Activated CD8-positive, alpha-beta T cell treated with anti-CD3 and anti-CD28 coated beads for 36 hours (primary cell): ENCODE measurements around the gene SMIM45.

ENCODE experiments used
- ATAC-seq: fragments of 200-7000 bp; cut with Tn5 transposase; one replicate; pipeline ENCODE4 v1.10.0; 2021; ENCODE audit warnings: mild to moderate bottlenecking, moderate library complexity
- CTCF ChIA-PET: fragments of 350-600 bp; sonication (Branson Sonifier 250); formaldehyde crosslinking; loops from one replicate; lab custom pipeline; 2021; ENCODE audit warnings: antibody characterized with exemption; lab: Charles Lee
- POLR2A ChIA-PET: fragments of 350-600 bp; sonication (Branson Sonifier 250); formaldehyde crosslinking; loops from one replicate; lab custom pipeline; 2021; ENCODE audit warnings: antibody characterized with exemption; lab: Charles Lee
- DNase-seq: peaks from one replicate; pipeline ENCODE4 v3.0.0-alpha.2; 2020
- H3K27ac Mint-ChIP-seq: one replicate; pipeline ENCODE4 v1.8.0; 2021; ENCODE audit warnings: mild to moderate bottlenecking, mixed read lengths
- H3K27me3 Mint-ChIP-seq: one replicate; pipeline ENCODE4 v1.8.0; 2021; ENCODE audit warnings: mixed read lengths
- H3K36me3 Mint-ChIP-seq: one replicate; pipeline ENCODE4 v1.8.0; 2021; ENCODE audit warnings: low read depth, mixed read lengths
- H3K4me1 Mint-ChIP-seq: one replicate; pipeline ENCODE4 v1.8.0; 2021; ENCODE audit warnings: low read depth, mixed read lengths
- H3K4me3 Mint-ChIP-seq: one replicate; pipeline ENCODE4 v1.8.0; 2021; ENCODE audit warnings: mild to moderate bottlenecking, moderate library complexity, mixed read lengths
- H3K9me3 Mint-ChIP-seq: one replicate; pipeline ENCODE4 v1.8.0; 2021; ENCODE audit warnings: mixed read lengths
- intact Hi-C: fragments of 100-400 bp; cut with micrococcal nuclease; formaldehyde crosslinking; loops from one replicate; pipeline ENCODE4 v1.10.0; 2022
- TF ChIP-seq, protein P1 (sequence below): fragments of 200-600 bp; IDR thresholded peaks from one replicate; pipeline ENCODE4 v1.8.0; 2022; ENCODE audit warnings: antibody characterized with exemption, mild to moderate bottlenecking

The SMIM45 gene

DNA sequence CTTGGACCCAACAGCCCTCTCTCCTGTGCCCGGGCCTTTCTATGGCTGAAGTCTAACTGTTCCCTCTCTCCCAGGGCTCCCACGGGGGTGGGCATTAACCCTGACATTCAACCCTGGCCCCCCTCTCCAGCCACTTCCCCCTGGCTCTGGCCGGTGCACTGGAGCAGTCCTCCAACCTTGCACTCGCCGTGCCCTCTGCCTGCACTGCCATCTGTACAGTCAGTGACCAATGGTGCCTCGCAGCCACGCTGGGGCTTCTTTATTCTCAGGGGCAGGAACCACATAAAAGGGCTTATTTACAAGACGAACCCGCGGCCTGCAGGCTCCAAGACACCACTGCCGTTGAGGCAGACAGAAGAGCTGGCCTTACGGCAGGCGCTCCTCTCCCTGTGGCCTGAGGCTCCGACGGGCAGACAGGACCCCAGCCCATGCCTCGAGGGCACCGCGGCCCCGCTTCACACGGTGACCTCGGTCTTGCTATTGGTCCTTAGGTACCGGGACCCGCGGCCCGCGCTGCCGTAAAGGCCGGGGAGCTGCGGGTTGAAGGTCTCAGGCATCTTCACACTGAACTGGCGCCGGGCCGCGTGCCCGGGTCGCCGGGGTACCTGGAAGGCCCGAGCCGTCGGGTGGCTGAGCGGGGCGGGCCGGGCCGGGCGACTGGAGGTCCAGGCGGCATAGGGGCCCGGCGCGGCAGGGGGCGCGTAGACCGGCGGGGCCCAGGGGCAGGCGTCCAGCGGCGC, 42.5 kb upstream of the SMIM45 start:
- Mint-ChIP-seq H3K36me3 (peaks cover 2% of the 10 kb centered on the region), H3K27ac (no peak overlapping the region), H3K4me3 (peak overlapping the region; percentile 14), H3K9me3 (no peaks in the 10 kb centered on the region), H3K4me1 (peaks cover 33% of the 10 kb centered on the region), H3K27me3 (peaks cover 29% of the 10 kb centered on the region)
- DNase-seq (no peak), ATAC-seq (no peak)
- TF ChIP-seq, protein P1, sequence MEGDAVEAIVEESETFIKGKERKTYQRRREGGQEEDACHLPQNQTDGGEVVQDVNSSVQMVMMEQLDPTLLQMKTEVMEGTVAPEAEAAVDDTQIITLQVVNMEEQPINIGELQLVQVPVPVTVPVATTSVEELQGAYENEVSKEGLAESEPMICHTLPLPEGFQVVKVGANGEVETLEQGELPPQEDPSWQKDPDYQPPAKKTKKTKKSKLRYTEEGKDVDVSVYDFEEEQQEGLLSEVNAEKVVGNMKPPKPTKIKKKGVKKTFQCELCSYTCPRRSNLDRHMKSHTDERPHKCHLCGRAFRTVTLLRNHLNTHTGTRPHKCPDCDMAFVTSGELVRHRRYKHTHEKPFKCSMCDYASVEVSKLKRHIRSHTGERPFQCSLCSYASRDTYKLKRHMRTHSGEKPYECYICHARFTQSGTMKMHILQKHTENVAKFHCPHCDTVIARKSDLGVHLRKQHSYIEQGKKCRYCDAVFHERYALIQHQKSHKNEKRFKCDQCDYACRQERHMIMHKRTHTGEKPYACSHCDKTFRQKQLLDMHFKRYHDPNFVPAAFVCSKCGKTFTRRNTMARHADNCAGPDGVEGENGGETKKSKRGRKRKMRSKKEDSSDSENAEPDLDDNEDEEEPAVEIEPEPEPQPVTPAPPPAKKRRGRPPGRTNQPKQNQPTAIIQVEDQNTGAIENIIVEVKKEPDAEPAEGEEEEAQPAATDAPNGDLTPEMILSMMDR = no peak
- intact Hi-C loops = no loop called here
- ChIA-PET CTCF (interaction anchor here (1.5 kb wide), 1 partner anchor 20 kb away, joined by 3 read pairs; no protein-coding TSS in a partner anchor), POLR2A (interaction anchor here (0.6 to 2.4 kb wide), 5 partner anchors 9 to 37 kb away, joined by 3 to 12 read pairs (median 5); partner anchors contain the start of gene CENPM)

DNA sequence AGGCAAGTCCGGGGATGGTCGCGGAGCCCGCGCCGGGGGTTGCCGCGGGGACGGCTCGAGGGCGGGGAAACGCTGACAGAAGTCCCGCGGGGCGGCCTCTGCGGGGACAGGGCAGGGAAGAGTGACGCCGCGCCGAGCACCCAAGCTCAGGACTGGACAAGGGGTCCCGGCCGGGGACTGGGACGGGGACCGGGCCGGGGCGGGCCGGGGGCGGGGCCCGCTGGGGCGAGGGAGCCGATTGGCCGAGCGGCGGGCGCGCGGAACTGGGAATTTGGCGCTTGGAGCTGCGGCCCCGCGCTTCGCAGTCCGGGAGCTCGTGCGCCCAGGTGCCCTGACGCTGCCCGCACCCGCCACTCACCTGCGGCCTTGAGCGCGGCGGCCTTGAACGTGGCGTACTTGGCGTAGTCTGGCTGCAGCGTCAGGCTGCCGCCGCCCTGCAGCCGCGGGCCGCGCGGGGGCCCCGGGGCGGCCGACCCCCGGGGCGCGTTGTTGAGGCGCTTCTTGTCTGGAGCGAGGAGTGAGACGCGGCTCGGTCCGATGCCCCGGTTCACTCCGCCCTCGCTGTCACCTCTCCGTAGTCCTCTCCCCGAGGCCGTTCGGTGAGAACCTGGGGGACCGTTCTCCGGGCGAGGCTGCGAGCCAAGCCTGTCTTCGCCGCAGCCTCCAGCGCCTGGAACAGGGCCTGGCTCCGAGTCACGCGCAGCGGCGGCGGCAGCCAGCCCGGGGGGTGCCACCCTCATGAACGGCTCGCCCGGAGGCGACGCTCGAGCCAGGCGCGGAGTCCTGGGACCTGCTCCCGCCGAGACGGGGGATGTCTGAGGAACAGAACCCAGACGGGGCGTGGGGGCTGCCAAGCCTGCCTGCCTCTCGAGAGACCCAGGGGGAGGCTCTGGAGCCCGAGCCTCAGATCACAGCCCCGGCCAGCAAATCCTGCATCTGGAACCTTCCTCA, 41.6 kb upstream of the SMIM45 start:
- DNase-seq (peak; percentile 44), ATAC-seq (peak; percentile 34)
- TF ChIP-seq, protein P1 = no peak
- H3K4me1 Mint-ChIP-seq = peaks cover 33% of the 10 kb centered on the region
- peaks cover 32% of the 10 kb centered on the region for H3K27me3 Mint-ChIP-seq
- ChIA-PET CTCF (interaction anchor here (1.2 to 2.3 kb wide), 3 partner anchors 16 to 213 kb away, joined by 3 to 8 read pairs (median 7); no protein-coding TSS in a partner anchor), POLR2A (interaction anchor here (0.6 to 2.4 kb wide), 6 partner anchors 8 to 72 kb away, joined by 3 to 12 read pairs (median 4); partner anchors contain the start of gene CENPM)
- H3K9me3 Mint-ChIP-seq = no peaks in the 10 kb centered on the region
- peaks cover 2% of the 10 kb centered on the region for H3K36me3 Mint-ChIP-seq
- intact Hi-C loops = no loop called here
- no peak overlapping the region for H3K27ac Mint-ChIP-seq
- H3K4me3 Mint-ChIP-seq = no peak overlapping the region

DNA sequence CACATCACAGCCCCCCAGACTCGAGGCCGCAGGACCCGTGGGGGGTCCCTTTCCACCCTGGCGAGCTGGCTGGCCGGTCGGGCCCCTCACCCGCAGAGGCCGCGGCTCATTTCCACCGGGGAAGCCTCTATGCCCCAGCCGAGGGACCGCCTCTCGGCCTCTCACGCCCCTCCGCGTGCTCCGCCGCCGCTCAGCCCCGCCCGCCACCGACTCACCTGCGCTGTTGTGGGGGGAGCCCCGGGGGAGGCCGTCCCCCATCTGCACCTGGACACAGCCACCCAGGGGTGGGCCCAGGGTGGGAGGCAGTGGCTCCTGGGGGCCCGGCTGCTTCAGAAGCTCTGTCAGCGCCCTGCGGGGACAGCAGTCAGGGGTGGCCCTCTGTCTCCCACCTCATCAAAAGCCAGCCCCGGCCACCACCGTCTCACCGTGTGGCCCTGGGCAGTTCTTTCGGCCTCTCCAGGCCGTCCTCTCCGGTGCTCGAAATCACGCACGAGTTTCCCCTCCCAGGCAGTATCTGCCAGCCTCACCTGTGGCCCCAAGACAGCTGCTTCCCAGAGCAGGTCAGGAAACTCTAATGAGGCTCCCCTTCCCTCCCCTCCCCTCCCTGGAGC, 40.8 kb upstream of the SMIM45 start:
- intact Hi-C loops = no loop called here
- H3K9me3 Mint-ChIP-seq = no peaks in the 10 kb centered on the region
- peaks cover 2% of the 10 kb centered on the region for H3K36me3 Mint-ChIP-seq
- TF ChIP-seq, protein P1 = no peak
- DNase-seq = no peak
- CTCF ChIA-PET = interaction anchor here (1.2 to 2.3 kb wide), 3 partner anchors 15 to 214 kb away, joined by 3 to 8 read pairs (median 7); no protein-coding TSS in a partner anchor
- H3K27ac Mint-ChIP-seq = no peak overlapping the region
- POLR2A ChIA-PET = interaction anchor here (0.9 to 1.8 kb wide), 5 partner anchors 11 to 73 kb away, joined by 3 to 5 read pairs (median 3); partner anchors contain the start of gene CENPM
- peak; percentile 17 for ATAC-seq
- no peak overlapping the region for H3K4me3 Mint-ChIP-seq
- H3K27me3 Mint-ChIP-seq = peaks cover 39% of the 10 kb centered on the region
- peaks cover 33% of the 10 kb centered on the region for H3K4me1 Mint-ChIP-seq

DNA sequence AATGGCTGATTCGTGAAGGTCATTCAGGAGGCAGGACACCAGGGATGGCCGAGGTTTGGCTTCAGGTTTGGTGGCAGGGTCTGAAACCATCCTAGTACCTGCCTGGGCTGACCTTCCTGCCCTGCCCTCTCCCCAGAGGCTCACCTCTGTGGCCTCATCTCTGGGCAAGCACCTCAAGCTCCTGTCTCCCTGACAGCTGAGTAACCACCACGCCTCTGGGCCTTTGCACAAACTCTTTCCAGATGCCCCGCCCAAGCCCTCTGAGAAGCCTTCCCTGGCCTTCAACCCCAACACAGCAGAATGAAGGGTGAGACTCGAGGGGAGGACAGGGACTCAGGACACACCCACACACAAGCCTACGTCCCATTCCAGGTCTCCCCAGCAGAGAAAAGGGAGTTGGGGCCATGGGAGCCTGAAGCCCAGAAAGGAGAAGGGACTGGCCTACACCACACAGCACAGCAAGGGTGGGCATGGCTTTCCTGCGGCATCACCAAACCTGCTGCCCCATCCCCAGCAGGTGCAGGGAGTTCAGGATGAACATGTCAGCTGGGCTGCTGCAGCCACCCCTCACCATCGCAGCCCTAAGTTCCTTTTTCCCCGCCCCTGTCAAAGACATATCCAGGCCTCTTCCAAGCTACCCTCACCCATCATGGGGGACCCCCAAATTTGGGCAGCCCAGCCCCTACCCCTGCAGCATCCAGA, 39.5 kb upstream of the SMIM45 start:
- Mint-ChIP-seq H3K4me3 (no peak overlapping the region), H3K36me3 (no peaks in the 10 kb centered on the region), H3K27me3 (peaks cover 50% of the 10 kb centered on the region), H3K9me3 (no peaks in the 10 kb centered on the region), H3K27ac (no peak overlapping the region), H3K4me1 (peaks cover 30% of the 10 kb centered on the region)
- CTCF ChIA-PET = interaction anchor here (1.6 to 2.3 kb wide), 3 partner anchors 13 to 55 kb away, joined by 3 to 7 read pairs (median 6); no protein-coding TSS in a partner anchor
- intact Hi-C loops = no loop called here
- TF ChIP-seq, protein P1 = no peak
- no peak for DNase-seq
- POLR2A ChIA-PET = interaction anchor here (0.7 to 1.9 kb wide), 10 partner anchors 11 to 112 kb away, joined by 3 to 5 read pairs (median 3); partner anchors contain the start of gene CCDC134
- no peak for ATAC-seq
